Activated naive CD8-positive, alpha-beta T cell treated with anti-CD3 and anti-CD28 coated beads for 36 hours (primary cell): Measurements from ENCODE around the gene ST8SIA2. TPM values are rescaled to one million over a fixed set of nuclear protein-coding genes. Genes with fewer than 3 reads are reported as not detected.
"Not testable (repeated sequence)": the region's sequence is repeated elsewhere in the genome, so short reads cannot be mapped to it uniquely, and the experiment has no call there.

Source experiments
- DNase-seq: peaks from one replicate; pipeline ENCODE4 v3.0.0; 2021
- H3K27ac Mint-ChIP-seq: one replicate; pipeline ENCODE4 v1.8.0; 2022; ENCODE audit warnings: mild to moderate bottlenecking, moderate library complexity, mixed read lengths
- H3K27me3 Mint-ChIP-seq: one replicate; pipeline ENCODE4 v1.8.0; 2022; ENCODE audit warnings: mild to moderate bottlenecking, mixed read lengths
- H3K36me3 Mint-ChIP-seq: one replicate; pipeline ENCODE4 v1.8.0; 2021; ENCODE audit warnings: mild to moderate bottlenecking, mixed read lengths
- H3K4me1 Mint-ChIP-seq: one replicate; pipeline ENCODE4 v1.8.0; 2021; ENCODE audit warnings: mixed read lengths
- H3K4me3 Mint-ChIP-seq: one replicate; pipeline ENCODE4 v1.8.0; 2022; ENCODE audit warnings: mild to moderate bottlenecking, moderate library complexity, mixed read lengths
- H3K9me3 Mint-ChIP-seq: one replicate; pipeline ENCODE4 v1.8.0; 2022; ENCODE audit warnings: mixed read lengths
- total RNA-seq, 2 experiments: library from RNA; stranded (reverse); gene quantifications; one replicate each; pipeline ENCODE4 v1.2.3, GENCODE V29; 2021

The ST8SIA2 gene
- total RNA-seq, 2 experiments from 2014 or later: not detected

DNA sequence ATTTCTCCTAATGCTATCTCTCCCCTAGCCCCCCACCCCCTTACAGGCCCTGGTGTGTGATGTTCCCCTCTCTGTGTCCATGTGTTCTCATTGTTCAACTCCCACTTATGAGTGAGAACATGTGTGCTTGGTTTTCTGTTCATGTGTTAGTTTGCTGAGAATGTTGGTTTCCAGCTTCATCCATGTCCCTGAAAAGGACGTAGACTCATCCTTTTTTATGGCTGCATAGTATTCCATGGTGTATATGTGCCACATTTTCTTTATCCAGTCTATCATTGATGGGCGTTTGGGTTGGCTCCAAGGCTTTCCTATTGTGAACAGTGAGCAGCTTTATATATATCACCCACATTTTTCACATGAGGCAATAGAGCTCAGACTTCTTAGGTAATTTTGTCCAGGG lies 86.0 kb downstream of the ST8SIA2 start:
- not testable (repeated sequence) for H3K4me3 Mint-ChIP-seq, H3K36me3 Mint-ChIP-seq, H3K4me1 Mint-ChIP-seq, H3K9me3 Mint-ChIP-seq, DNase-seq, H3K27ac Mint-ChIP-seq
- H3K27me3 Mint-ChIP-seq: peaks cover 15% of the 10 kb centered on the region

- Mint-ChIP-seq H3K4me1 (no peaks in the 10 kb centered on the region), H3K9me3 (no peaks in the 10 kb centered on the region), H3K27me3 (peaks cover 13% of the 10 kb centered on the region), H3K36me3 (no peaks in the 10 kb centered on the region), H3K4me3 (no peak overlapping the region), H3K27ac (no peak overlapping the region)
- no peak for DNase-seq
Observed at GRCh38 chr15:92480361-92480760, 86.7 kb downstream of the ST8SIA2 start.

DNA sequence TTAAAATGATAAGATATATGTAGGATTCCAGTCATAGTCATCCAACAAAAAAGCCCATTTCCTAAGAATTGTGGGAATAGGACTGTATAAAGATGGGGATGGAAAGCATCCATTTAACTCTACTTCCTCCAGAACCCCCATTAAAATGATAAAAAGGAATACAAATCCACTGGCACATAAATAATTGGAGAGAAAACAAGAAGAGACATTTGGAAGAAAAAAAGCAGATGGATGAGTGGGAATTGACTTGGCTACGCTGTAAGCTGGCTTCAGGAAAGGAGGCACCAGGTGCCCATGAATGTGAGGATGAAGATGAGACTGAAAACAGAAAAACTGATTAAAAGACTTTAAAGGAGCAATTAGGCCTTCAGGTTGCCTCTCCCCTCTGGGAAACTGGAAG lies 91.8 kb downstream of the ST8SIA2 start:
- Mint-ChIP-seq H3K9me3 (peaks cover 17% of the 10 kb centered on the region), H3K4me3 (no peak overlapping the region), H3K27me3 (peaks cover 3% of the 10 kb centered on the region), H3K27ac (no peak overlapping the region), H3K4me1 (no peaks in the 10 kb centered on the region), H3K36me3 (no peaks in the 10 kb centered on the region)
- no peak for DNase-seq

DNA sequence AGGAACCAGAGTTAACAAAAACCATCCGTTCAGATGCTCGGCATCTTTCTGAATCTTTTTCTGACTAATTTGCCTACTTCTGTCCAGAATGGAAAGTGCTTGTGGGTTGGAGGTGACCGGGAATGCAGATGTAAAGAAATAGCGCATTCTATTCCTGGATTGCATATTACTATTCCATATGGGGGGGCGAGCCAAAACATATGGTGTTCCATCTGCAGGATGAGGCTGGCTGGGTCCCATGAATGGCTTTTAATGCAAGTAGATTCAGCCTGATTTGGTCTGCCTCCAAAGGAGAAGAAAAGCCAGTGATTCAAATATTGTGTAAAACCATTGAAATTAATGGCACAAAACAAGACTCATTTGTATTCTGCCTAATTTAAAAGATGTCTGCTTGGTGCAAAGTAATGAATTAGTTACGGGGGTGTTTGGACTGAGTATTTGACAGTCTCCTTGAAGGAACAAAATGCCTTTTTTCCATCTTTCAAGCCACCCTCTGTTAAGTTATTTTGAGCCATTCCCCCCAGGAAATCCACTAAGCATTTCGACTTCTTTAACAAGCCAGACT lies 99.0 kb downstream of the ST8SIA2 start:
- H3K27me3 Mint-ChIP-seq: peaks cover 15% of the 10 kb centered on the region
- no peaks in the 10 kb centered on the region for H3K4me1 Mint-ChIP-seq
- H3K36me3 Mint-ChIP-seq: no peaks in the 10 kb centered on the region
- H3K4me3 Mint-ChIP-seq: no peak overlapping the region
- no peak overlapping the region for H3K27ac Mint-ChIP-seq
- peaks cover 19% of the 10 kb centered on the region for H3K9me3 Mint-ChIP-seq
- DNase-seq: no peak

DNA sequence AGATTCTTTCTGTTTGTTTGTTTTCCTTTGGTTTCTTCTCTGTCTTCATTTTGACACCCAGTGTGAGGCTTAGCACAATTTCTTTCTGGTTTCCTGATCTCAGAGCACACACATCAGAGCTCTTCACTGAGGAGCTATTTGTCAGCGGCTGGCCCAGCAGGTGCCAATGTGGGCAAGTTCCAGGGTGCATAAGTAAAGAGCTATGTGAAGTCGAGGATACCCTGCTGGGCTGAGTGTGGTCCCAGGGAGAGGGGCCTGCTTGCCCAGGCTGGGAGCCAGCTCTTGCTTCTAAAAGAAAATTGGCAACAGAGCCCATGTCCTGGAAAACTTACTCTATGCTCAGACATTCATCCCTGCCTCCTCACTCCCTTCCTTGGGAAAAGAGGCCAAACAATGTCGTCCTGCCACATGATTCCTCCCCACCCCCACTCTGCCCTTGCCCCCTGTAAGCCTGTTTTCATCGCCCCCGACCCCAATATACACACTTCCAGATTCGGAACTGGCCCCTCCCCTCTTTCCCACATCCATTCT lies 101.2 kb downstream of the ST8SIA2 start:
- H3K27ac Mint-ChIP-seq: no peak overlapping the region
- H3K4me3 Mint-ChIP-seq: no peak overlapping the region
- peaks cover 12% of the 10 kb centered on the region for H3K9me3 Mint-ChIP-seq
- DNase-seq: no peak
- peaks cover 16% of the 10 kb centered on the region for H3K27me3 Mint-ChIP-seq
- H3K36me3 Mint-ChIP-seq: no peaks in the 10 kb centered on the region
- no peaks in the 10 kb centered on the region for H3K4me1 Mint-ChIP-seq

DNA sequence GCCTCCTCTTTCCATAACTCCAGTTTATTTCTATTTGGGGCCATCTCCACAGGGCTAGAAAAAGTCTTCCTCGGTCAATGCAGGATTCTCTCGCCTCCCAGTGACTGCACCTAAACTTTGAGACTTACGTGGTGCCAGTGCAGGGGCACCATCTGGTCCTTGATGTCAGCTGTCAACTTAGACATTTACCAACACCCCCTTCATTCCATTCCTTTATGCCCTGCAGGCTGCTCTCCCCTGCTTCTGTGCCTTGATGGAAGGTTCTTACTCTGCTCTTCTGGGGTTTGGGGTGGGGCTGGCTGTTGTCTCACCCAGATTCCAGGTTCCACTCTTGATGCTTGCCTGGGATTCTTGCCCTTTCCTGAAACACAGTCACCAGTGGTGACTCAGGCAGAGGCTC lies 101.8 kb downstream of the ST8SIA2 start:
- peaks cover 6% of the 10 kb centered on the region for H3K9me3 Mint-ChIP-seq
- DNase-seq: no peak
- peaks cover 21% of the 10 kb centered on the region for H3K27me3 Mint-ChIP-seq
- H3K27ac Mint-ChIP-seq: no peak overlapping the region
- H3K4me3 Mint-ChIP-seq: no peak overlapping the region
- no peaks in the 10 kb centered on the region for H3K36me3 Mint-ChIP-seq
- H3K4me1 Mint-ChIP-seq: no peaks in the 10 kb centered on the region

- no peak for DNase-seq
- no peaks in the 10 kb centered on the region for H3K4me1 Mint-ChIP-seq
- H3K9me3 Mint-ChIP-seq: no peaks in the 10 kb centered on the region
- no peak overlapping the region for H3K4me3 Mint-ChIP-seq
- H3K27me3 Mint-ChIP-seq: peaks cover 22% of the 10 kb centered on the region
- H3K27ac Mint-ChIP-seq: no peak overlapping the region
- no peaks in the 10 kb centered on the region for H3K36me3 Mint-ChIP-seq
Observed at GRCh38 chr15:92499731-92500530, 106.2 kb downstream of the ST8SIA2 start.

DNA sequence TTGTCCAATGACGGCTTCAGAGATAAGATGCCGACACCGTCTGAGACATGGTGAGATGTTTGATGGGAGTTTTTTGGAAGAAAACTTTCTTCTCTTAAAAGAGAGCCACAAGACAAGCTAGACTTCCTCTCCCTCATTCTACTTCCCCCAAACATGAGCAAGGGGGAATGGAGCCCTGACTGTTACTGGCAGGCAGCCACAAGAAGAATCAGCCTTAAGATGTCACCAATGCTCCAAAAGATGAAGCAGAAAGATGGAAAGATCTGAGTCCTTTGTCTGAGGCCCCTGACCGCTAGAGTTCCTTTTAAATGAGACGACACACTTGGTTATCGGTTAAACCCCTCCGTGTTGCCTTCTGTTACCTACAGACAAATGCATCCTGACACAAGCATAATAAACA lies 108.7 kb downstream of the ST8SIA2 start:
- DNase-seq: no peak
- H3K27ac Mint-ChIP-seq: no peak overlapping the region
- H3K36me3 Mint-ChIP-seq: no peaks in the 10 kb centered on the region
- no peak overlapping the region for H3K4me3 Mint-ChIP-seq
- H3K27me3 Mint-ChIP-seq: peaks cover 10% of the 10 kb centered on the region
- peaks cover 6% of the 10 kb centered on the region for H3K9me3 Mint-ChIP-seq
- H3K4me1 Mint-ChIP-seq: peaks cover 2% of the 10 kb centered on the region

DNA sequence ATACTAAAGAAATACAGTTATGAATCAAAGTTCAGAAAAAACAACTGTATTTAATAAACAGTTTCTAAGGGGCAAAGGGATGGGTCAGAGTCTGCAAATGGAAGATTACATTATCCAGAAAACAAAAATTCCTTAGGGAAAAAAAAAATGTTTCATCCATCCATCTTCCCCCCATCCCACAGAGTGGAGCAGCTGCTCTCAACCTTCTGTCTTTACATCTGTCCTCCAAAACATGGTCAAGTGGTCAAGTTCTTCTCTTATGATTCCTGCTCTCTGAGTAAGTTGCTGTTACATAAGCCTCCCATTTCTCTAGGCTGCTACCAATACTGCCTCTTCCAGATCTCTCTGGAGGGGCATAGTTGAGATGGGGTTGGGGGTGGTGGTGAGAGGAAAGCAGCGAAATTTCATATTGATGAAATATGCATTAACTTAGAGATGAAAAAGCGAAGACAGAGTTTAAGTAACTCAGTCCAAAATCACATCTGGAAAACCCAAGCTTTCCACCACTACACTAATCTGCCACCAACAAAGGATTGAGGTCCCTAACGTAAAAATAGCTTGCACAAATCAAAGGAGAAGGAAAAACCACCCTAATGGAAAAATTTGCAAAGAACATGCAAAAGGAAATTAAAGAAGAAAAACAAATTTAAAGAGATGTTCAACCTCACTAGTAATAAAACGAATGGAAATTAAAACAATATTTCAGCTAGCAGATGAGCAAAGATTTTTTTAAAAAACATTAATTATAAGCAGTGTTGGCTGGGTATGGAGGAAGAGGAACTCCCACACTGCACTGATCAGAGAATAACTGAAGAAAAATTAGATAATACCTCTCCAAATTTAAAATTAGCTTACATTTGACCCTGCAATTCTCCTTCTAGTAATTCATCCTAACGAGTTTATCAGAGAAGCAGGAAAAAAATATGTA lies 109.5 kb downstream of the ST8SIA2 start:
- Mint-ChIP-seq H3K27ac (no peak overlapping the region), H3K9me3 (peaks cover 6% of the 10 kb centered on the region), H3K27me3 (peaks cover 7% of the 10 kb centered on the region), H3K4me3 (no peak overlapping the region), H3K36me3 (no peaks in the 10 kb centered on the region), H3K4me1 (peaks cover 2% of the 10 kb centered on the region)
- no peak for DNase-seq

DNA sequence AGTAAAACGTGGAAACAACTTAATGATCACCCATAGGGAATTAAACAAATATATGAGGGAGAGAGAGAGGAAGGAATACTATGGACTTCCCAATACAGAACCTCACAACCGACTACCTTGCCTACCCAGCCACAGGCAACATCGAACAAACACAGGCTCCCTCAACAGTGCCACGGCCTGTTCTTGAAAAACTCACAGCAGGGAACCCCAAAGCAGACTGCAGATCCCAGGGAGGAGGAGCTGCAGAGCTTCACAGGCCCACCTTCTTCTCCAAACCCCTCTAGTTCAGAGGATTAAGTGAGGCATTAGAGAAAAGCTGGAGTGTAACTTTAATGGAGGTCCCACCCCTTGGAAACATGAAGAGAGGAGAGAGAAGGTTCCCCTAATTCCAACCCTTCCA lies 110.2 kb downstream of the ST8SIA2 start:
- H3K4me1 Mint-ChIP-seq: peaks cover 2% of the 10 kb centered on the region
- H3K4me3 Mint-ChIP-seq: no peak overlapping the region
- H3K27me3 Mint-ChIP-seq: peaks cover 7% of the 10 kb centered on the region
- H3K9me3 Mint-ChIP-seq: peaks cover 6% of the 10 kb centered on the region
- H3K36me3 Mint-ChIP-seq: no peaks in the 10 kb centered on the region
- H3K27ac Mint-ChIP-seq: no peak overlapping the region
- no peak for DNase-seq

DNA sequence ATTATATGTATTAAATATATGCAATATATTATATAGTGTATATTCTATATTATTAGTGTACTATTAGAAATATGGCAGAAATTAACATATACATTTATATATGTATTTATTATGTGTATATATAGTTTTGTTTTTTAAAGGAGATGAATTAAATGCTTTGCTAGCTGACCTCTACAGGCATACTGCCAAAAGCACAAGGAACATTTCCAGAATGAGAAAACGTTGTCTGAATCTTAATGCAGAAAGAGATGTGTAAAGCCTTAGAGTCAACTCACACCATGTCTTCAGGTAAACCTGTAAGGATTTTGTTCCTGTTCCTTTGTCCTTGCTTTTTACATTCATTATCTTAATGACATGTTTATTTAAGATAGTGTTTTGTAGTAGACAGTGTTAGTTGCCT lies 111.9 kb downstream of the ST8SIA2 start:
- H3K4me1 Mint-ChIP-seq: peaks cover 4% of the 10 kb centered on the region
- H3K36me3 Mint-ChIP-seq: no peaks in the 10 kb centered on the region
- no peak for DNase-seq
- no peak overlapping the region for H3K27ac Mint-ChIP-seq
- H3K4me3 Mint-ChIP-seq: no peak overlapping the region
- peaks cover 6% of the 10 kb centered on the region for H3K9me3 Mint-ChIP-seq
- H3K27me3 Mint-ChIP-seq: no peaks in the 10 kb centered on the region

DNA sequence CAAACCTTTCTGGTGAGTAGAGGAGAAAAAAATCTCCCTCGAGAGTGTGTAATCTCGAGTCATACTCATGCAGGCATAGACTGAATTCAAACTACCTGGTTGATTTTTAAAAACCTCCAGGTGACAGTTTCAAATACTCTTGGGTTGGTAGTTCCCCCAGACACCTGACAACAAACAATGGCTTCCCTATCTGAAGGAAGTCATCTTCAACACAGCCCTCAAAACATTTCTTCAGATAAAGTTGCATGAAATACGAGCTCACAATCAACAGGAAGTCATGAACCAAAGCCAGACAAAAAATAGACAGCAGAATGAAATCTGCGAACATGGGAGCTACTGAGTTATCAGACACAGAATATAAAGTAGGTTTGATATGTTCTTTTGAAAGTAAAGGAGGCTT lies 112.8 kb downstream of the ST8SIA2 start:
- Mint-ChIP-seq H3K9me3 (peaks cover 6% of the 10 kb centered on the region), H3K27ac (no peak overlapping the region), H3K36me3 (no peaks in the 10 kb centered on the region), H3K4me1 (peaks cover 4% of the 10 kb centered on the region), H3K4me3 (no peak overlapping the region), H3K27me3 (no peaks in the 10 kb centered on the region)
- no peak for DNase-seq

- no peak overlapping the region for H3K27ac Mint-ChIP-seq
- DNase-seq: no peak
- peaks cover 6% of the 10 kb centered on the region for H3K9me3 Mint-ChIP-seq
- peaks cover 4% of the 10 kb centered on the region for H3K4me1 Mint-ChIP-seq
- no peak overlapping the region for H3K4me3 Mint-ChIP-seq
- no peaks in the 10 kb centered on the region for H3K27me3 Mint-ChIP-seq
- H3K36me3 Mint-ChIP-seq: no peaks in the 10 kb centered on the region
Observed at GRCh38 chr15:92510163-92510882, 116.6 kb downstream of the ST8SIA2 start.
